HEK293 (cell line): ENCODE data around the gene KCNT1.

Experiments used
- CTCF ChIA-PET: fragments of 350-600 bp; formaldehyde crosslinking; extraction: SDS; loops from one replicate; lab custom pipeline; 2021; ENCODE audit warnings: antibody characterized with exemption; lab: Yijun Ruan, JAX
- POLR2A ChIA-PET: fragments of 300-600 bp; formaldehyde crosslinking; extraction: SDS; loops from one replicate; lab custom pipeline; 2020; ENCODE audit warnings: antibody characterized with exemption, inconsistent platforms; lab: Yijun Ruan, JAX
- H3K27ac ChIP-seq: fragments of 200-500 bp; sonication (Bioruptor generic); 2 replicates; pipeline ENCODE4 v1.5.1; 2014; ENCODE audit warnings: low read depth, low read length, control low read depth, inconsistent platforms; ENCODE audit errors: extremely low read depth
- H3K36me3 ChIP-seq, 2 experiments: fragments of 200-500 bp in 1 of 2; sonication (Bioruptor generic) in 1 of 2; 1 replicate in 1 of 2; 2 replicates in 1 of 2; pipeline ENCODE4 v1.5.1; 2014 to 2017; ENCODE audit warnings: inconsistent platforms in 2 of 2, low read length in 2 of 2; ENCODE audit not compliant: control insufficient read depth in 2 of 2, insufficient read depth in 1 of 2
- H3K4me1 ChIP-seq: fragments of 200-500 bp; sonication (Bioruptor generic); 2 replicates; pipeline ENCODE4 v1.5.1; 2014; ENCODE audit warnings: mild to moderate bottlenecking, low read length, inconsistent platforms; ENCODE audit not compliant: control insufficient read depth, insufficient read depth
- H3K4me3 ChIP-seq: 2 replicates; pipeline ENCODE4 v1.5.1; 2011; ENCODE audit warnings: low read depth, mild to moderate bottlenecking, control low read depth, low read length, moderate library complexity
- H3K9me3 ChIP-seq: fragments of 200-500 bp; sonication (Bioruptor generic); 2 replicates; pipeline ENCODE4 v1.5.1; 2014; ENCODE audit warnings: low read depth, low read length, inconsistent platforms; ENCODE audit not compliant: control insufficient read depth, insufficient read depth
- FEZF1 ChIP-seq: fragments of 450-650 bp; formaldehyde crosslinking; IDR thresholded peaks from 2 replicates; pipeline ENCODE4 v1.5.1; 2016; ENCODE audit warnings: missing biosample characterization, missing genetic modification characterization
- KLF7 ChIP-seq: fragments of 450-650 bp; formaldehyde crosslinking; IDR thresholded peaks from 2 replicates; pipeline ENCODE4 v1.5.1; 2016; ENCODE audit warnings: missing biosample characterization, missing genetic modification characterization, borderline replicate concordance
- OSR2 ChIP-seq: fragments of 450-650 bp; formaldehyde crosslinking; IDR thresholded peaks from 2 replicates; pipeline ENCODE4 v1.5.1; 2016; ENCODE audit warnings: missing biosample characterization, missing genetic modification characterization
- SETDB1 ChIP-seq: IDR thresholded peaks from one replicate; pipeline ENCODE4 v1.6.1; 2017; ENCODE audit warnings: mild to moderate bottlenecking, low read length, moderate library complexity, mixed read lengths; ENCODE audit not compliant: insufficient read length
- ZNF121 ChIP-seq: fragments of 450-650 bp; formaldehyde crosslinking; IDR thresholded peaks from 2 replicates; pipeline ENCODE4 v1.5.1; 2016; ENCODE audit warnings: missing biosample characterization, missing genetic modification characterization
- ZNF16 ChIP-seq: fragments of 450-650 bp; formaldehyde crosslinking; IDR thresholded peaks from 2 replicates; pipeline ENCODE4 v1.5.1; 2016; ENCODE audit warnings: low read depth, missing biosample characterization, missing genetic modification characterization
- ZNF221 ChIP-seq: fragments of 450-650 bp; formaldehyde crosslinking; IDR thresholded peaks from 2 replicates; pipeline ENCODE4 v1.5.1; 2017; ENCODE audit warnings: missing biosample characterization, missing genetic modification characterization, borderline replicate concordance
- ZNF24 ChIP-seq: fragments of 450-650 bp; formaldehyde crosslinking; IDR thresholded peaks from 2 replicates; pipeline ENCODE4 v1.5.1; 2016; ENCODE audit warnings: missing biosample characterization, missing genetic modification characterization
- ZNF292 ChIP-seq: fragments of 450-650 bp; formaldehyde crosslinking; IDR thresholded peaks from 2 replicates; pipeline ENCODE4 v1.5.1; 2016; ENCODE audit warnings: low read depth, missing biosample characterization, missing genetic modification characterization, borderline replicate concordance
- ZNF561 ChIP-seq: fragments of 450-650 bp; IDR thresholded peaks from 2 replicates; pipeline ENCODE4 v1.5.1; 2018; ENCODE audit warnings: missing biosample characterization, missing genetic modification characterization, borderline replicate concordance
- ZNF624 ChIP-seq: fragments of 450-650 bp; formaldehyde crosslinking; IDR thresholded peaks from 2 replicates; pipeline ENCODE4 v1.5.1; 2017; ENCODE audit warnings: missing biosample characterization, missing genetic modification characterization
- ZNF76 ChIP-seq: fragments of 450-650 bp; formaldehyde crosslinking; IDR thresholded peaks from 2 replicates; pipeline ENCODE4; 2016; ENCODE audit warnings: low read depth, missing biosample characterization, missing genetic modification characterization, borderline replicate concordance
- ZNF768 ChIP-seq: fragments of 450-650 bp; formaldehyde crosslinking; IDR thresholded peaks from 2 replicates; pipeline ENCODE4 v1.5.1; 2018; ENCODE audit warnings: missing biosample characterization, mild to moderate bottlenecking, missing genetic modification characterization
- ZNF837 ChIP-seq: fragments of 450-650 bp; formaldehyde crosslinking; IDR thresholded peaks from 2 replicates; pipeline ENCODE4 v1.5.1; 2016; ENCODE audit warnings: missing biosample characterization, missing genetic modification characterization
- ZNF843 ChIP-seq: fragments of 450-650 bp; formaldehyde crosslinking; IDR thresholded peaks from 2 replicates; pipeline ENCODE4 v1.5.1; 2016; ENCODE audit warnings: missing biosample characterization, missing genetic modification characterization
- ZSCAN30 ChIP-seq: fragments of 450-650 bp; IDR thresholded peaks from 2 replicates; pipeline ENCODE4 v1.5.1; 2018; ENCODE audit warnings: missing biosample characterization, mild to moderate bottlenecking, missing genetic modification characterization, moderate library complexity
- TF ChIP-seq, protein P1 (sequence below): fragments of 450-650 bp; formaldehyde crosslinking; IDR thresholded peaks from 2 replicates; pipeline ENCODE4 v1.5.1; 2016; ENCODE audit warnings: missing biosample characterization, missing genetic modification characterization
- TF ChIP-seq, protein P2 (sequence below): fragments of 450-650 bp; formaldehyde crosslinking; IDR thresholded peaks from 2 replicates; pipeline ENCODE4 v1.5.1; 2017; ENCODE audit warnings: missing biosample characterization, missing genetic modification characterization
- TF ChIP-seq, protein P3 (sequence below): fragments of 450-650 bp; formaldehyde crosslinking; IDR thresholded peaks from 2 replicates; pipeline ENCODE4 v1.5.1; 2017; ENCODE audit warnings: missing biosample characterization, missing genetic modification characterization
- TF ChIP-seq, protein P4 (sequence below): fragments of 450-650 bp; formaldehyde crosslinking; optimal IDR thresholded peaks from 2 replicates; pipeline ENCODE3; 2016; ENCODE audit warnings: missing biosample characterization, mild to moderate bottlenecking, missing genetic modification characterization
- TF ChIP-seq, protein P5 (sequence below): fragments of 450-650 bp; formaldehyde crosslinking; IDR thresholded peaks from 2 replicates; pipeline ENCODE4 v1.5.1; 2016; ENCODE audit warnings: missing biosample characterization, missing genetic modification characterization, borderline replicate concordance

KCNT1 gene

DNA sequence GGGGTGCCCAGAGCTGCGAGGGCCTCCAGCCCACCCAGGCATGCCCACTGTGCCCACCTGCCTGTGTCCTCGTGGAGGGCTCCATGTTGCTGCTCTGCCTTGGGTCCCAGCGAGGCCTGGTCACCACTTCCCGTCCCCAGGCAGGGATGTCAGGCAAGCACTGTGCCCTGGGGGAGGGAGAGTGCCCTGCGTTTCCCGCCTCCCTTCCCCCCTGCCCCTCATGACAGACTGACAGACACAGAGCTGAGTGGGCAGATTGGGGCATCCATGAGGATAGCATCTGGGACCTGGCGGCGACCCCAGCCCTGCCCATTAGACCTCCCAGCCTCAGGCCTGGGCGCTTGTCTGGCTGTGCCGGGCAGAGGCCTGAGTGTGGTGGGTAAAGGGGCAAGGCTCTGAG, 56.9 kb downstream of the KCNT1 start:
- Histone ChIP-seq H3K4me3 (no peak overlapping the region), H3K9me3 (no peaks in the 10 kb centered on the region), H3K4me1 (no peaks in the 10 kb centered on the region), H3K27ac (no peak overlapping the region), H3K36me3 (no peaks in the 10 kb centered on the region)
- POLR2A ChIA-PET = no interaction called here
- TF ChIP-seq ZNF24 (tag by site-specific recombination) (no peak), OSR2 (no peak), ZNF624 (no peak)
- TF ChIP-seq, protein P1, sequence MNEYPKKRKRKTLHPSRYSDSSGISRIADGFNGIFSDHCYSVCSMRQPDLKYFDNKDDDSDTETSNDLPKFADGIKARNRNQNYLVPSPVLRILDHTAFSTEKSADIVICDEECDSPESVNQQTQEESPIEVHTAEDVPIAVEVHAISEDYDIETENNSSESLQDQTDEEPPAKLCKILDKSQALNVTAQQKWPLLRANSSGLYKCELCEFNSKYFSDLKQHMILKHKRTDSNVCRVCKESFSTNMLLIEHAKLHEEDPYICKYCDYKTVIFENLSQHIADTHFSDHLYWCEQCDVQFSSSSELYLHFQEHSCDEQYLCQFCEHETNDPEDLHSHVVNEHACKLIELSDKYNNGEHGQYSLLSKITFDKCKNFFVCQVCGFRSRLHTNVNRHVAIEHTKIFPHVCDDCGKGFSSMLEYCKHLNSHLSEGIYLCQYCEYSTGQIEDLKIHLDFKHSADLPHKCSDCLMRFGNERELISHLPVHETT (tag by site-specific recombination) = no peak
- TF ChIP-seq, protein P2, sequence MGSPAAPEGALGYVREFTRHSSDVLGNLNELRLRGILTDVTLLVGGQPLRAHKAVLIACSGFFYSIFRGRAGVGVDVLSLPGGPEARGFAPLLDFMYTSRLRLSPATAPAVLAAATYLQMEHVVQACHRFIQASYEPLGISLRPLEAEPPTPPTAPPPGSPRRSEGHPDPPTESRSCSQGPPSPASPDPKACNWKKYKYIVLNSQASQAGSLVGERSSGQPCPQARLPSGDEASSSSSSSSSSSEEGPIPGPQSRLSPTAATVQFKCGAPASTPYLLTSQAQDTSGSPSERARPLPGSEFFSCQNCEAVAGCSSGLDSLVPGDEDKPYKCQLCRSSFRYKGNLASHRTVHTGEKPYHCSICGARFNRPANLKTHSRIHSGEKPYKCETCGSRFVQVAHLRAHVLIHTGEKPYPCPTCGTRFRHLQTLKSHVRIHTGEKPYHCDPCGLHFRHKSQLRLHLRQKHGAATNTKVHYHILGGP (tag by site-specific recombination) = no peak
- CTCF ChIA-PET = interaction anchor here (0.6 kb wide), 1 partner anchor 381 kb away, joined by 3 read pairs; no protein-coding TSS in a partner anchor

DNA sequence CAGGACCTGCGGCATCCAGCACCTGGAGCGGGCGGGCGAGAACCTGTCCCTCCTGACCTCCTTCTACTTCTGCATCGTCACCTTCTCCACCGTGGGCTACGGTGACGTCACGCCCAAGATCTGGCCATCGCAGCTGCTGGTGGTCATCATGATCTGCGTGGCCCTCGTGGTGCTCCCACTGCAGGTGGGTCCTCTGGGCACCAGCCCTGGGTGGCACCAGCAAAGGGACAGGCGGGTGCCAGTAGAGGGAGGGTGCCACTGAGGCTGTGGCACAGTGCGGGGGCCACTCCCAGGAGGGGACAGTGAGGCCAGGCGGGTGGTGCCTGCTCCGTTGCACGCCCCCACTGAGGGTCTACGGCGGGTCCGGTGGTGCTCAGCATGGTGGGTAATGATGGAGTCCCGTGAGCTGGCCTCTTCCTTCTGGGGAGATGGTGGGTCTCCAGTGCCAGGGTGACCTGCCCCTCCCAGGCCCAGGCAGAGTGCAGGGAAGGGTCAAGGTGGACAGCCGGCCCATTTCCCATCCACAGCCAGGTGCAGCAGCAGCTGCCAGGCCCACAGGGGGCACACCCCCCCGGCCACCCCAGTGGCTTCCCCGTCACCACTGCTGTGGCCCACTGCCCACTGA, 57.8 kb downstream of the KCNT1 start:
- TF ChIP-seq ZNF843 (tag by site-specific recombination) = no peak
- TF ChIP-seq, protein P3, sequence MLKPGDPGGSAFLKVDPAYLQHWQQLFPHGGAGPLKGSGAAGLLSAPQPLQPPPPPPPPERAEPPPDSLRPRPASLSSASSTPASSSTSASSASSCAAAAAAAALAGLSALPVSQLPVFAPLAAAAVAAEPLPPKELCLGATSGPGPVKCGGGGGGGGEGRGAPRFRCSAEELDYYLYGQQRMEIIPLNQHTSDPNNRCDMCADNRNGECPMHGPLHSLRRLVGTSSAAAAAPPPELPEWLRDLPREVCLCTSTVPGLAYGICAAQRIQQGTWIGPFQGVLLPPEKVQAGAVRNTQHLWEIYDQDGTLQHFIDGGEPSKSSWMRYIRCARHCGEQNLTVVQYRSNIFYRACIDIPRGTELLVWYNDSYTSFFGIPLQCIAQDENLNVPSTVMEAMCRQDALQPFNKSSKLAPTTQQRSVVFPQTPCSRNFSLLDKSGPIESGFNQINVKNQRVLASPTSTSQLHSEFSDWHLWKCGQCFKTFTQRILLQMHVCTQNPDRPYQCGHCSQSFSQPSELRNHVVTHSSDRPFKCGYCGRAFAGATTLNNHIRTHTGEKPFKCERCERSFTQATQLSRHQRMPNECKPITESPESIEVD (tag by site-specific recombination) = no peak
- no peak for TF ChIP-seq SETDB1
- no peak for TF ChIP-seq ZNF561 (tag by site-specific recombination)
- no peak for TF ChIP-seq ZNF76
- TF ChIP-seq ZNF121 = no peak
- TF ChIP-seq, protein P4, sequence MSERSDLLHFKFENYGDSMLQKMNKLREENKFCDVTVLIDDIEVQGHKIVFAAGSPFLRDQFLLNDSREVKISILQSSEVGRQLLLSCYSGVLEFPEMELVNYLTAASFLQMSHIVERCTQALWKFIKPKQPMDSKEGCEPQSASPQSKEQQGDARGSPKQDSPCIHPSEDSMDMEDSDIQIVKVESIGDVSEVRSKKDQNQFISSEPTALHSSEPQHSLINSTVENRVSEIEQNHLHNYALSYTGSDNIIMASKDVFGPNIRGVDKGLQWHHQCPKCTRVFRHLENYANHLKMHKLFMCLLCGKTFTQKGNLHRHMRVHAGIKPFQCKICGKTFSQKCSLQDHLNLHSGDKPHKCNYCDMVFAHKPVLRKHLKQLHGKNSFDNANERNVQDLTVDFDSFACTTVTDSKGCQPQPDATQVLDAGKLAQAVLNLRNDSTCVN (tag by site-specific recombination) = no peak
- TF ChIP-seq ZNF292 = no peak
- TF ChIP-seq ZSCAN30 = no peak
- no peak for TF ChIP-seq FEZF1 (tag by site-specific recombination)
- TF ChIP-seq ZNF16 (tag by site-specific recombination) = no peak
- H3K27ac ChIP-seq = no peak overlapping the region
- ChIA-PET POLR2A (no interaction called here), CTCF (interaction anchor here (0.7 kb wide), 1 partner anchor 449 kb away, joined by 5 read pairs; no protein-coding TSS in a partner anchor)
- H3K36me3 ChIP-seq = no peaks in the 10 kb centered on the region
- no peaks in the 10 kb centered on the region for H3K4me1 ChIP-seq
- H3K4me3 ChIP-seq = no peak overlapping the region
- no peaks in the 10 kb centered on the region for H3K9me3 ChIP-seq

DNA sequence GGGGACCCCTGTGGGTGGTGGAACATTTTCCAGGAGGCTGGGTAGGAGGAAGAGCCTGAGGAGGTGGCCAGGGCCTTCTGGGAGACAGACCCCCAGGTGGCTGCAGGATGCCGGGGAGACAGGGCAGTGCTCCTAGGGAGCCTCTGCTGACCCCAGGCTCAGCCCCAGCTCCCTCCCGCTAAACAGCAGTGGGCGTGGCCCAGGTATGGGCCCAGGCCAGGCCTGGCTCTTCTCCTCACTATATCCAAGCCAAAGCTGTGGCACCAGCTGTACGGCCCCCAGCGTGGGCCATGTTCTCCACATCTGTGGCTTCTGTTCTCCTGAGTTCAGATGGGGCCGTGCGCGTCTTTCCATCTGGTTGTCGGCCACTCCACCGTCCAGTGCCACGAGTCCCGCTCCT, 58.5 kb downstream of the KCNT1 start:
- Histone ChIP-seq H3K9me3 (no peaks in the 10 kb centered on the region), H3K27ac (no peak overlapping the region), H3K4me3 (no peak overlapping the region), H3K4me1 (no peaks in the 10 kb centered on the region), H3K36me3 (no peaks in the 10 kb centered on the region)
- ChIA-PET POLR2A (no interaction called here), CTCF (no interaction called here)
- TF ChIP-seq ZNF837 (tag by site-specific recombination) (no peak), KLF7 (no peak), ZNF221 (no peak), ZNF768 (tag by site-specific recombination) (no peak)
- TF ChIP-seq, protein P5, sequence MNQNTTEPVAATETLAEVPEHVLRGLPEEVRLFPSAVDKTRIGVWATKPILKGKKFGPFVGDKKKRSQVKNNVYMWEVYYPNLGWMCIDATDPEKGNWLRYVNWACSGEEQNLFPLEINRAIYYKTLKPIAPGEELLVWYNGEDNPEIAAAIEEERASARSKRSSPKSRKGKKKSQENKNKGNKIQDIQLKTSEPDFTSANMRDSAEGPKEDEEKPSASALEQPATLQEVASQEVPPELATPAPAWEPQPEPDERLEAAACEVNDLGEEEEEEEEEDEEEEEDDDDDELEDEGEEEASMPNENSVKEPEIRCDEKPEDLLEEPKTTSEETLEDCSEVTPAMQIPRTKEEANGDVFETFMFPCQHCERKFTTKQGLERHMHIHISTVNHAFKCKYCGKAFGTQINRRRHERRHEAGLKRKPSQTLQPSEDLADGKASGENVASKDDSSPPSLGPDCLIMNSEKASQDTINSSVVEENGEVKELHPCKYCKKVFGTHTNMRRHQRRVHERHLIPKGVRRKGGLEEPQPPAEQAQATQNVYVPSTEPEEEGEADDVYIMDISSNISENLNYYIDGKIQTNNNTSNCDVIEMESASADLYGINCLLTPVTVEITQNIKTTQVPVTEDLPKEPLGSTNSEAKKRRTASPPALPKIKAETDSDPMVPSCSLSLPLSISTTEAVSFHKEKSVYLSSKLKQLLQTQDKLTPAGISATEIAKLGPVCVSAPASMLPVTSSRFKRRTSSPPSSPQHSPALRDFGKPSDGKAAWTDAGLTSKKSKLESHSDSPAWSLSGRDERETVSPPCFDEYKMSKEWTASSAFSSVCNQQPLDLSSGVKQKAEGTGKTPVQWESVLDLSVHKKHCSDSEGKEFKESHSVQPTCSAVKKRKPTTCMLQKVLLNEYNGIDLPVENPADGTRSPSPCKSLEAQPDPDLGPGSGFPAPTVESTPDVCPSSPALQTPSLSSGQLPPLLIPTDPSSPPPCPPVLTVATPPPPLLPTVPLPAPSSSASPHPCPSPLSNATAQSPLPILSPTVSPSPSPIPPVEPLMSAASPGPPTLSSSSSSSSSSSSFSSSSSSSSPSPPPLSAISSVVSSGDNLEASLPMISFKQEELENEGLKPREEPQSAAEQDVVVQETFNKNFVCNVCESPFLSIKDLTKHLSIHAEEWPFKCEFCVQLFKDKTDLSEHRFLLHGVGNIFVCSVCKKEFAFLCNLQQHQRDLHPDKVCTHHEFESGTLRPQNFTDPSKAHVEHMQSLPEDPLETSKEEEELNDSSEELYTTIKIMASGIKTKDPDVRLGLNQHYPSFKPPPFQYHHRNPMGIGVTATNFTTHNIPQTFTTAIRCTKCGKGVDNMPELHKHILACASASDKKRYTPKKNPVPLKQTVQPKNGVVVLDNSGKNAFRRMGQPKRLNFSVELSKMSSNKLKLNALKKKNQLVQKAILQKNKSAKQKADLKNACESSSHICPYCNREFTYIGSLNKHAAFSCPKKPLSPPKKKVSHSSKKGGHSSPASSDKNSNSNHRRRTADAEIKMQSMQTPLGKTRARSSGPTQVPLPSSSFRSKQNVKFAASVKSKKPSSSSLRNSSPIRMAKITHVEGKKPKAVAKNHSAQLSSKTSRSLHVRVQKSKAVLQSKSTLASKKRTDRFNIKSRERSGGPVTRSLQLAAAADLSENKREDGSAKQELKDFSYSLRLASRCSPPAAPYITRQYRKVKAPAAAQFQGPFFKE = no peak
